GM12878 (cell line): ENCODE data around the gene KLHDC9. TPM values are rescaled to one million over a fixed set of nuclear protein-coding genes. Genes with fewer than 3 reads are reported as not detected.

Experiments
- ATAC-seq: fragments of 200-7000 bp; cut with Tn5 transposase; 3 replicates; pipeline ENCODE4 v1.9.1; 2020; ENCODE audit warnings: mild to moderate bottlenecking, moderate library complexity
- BruUV-seq: library from RNA; stranded (reverse); fragments of 400-500 nt; replicated peaks from 2 replicates; lab custom pipeline; 2021; lab: Mats Ljungman, UMichigan
- CTCF ChIA-PET: fragments of 300-600 bp; sonication (Branson Sonifier 250); formaldehyde crosslinking; extraction: SDS; loops from one replicate; lab custom pipeline; 2021; ENCODE audit warnings: inconsistent platforms; lab: Yijun Ruan, JAX
- POLR2A ChIA-PET: fragments of 350-600 bp; formaldehyde crosslinking; extraction: SDS; loops from one replicate; lab custom pipeline; 2021; ENCODE audit warnings: inconsistent platforms; lab: Charles Lee
- RAD21 ChIA-PET: fragments of 300-600 bp; sonication (Branson Sonifier 250); formaldehyde crosslinking; loops from one replicate; lab custom pipeline; 2023; ENCODE audit warnings: antibody characterized with exemption; ENCODE audit not compliant: unreplicated experiment; lab: Charles Lee
- SMC1A ChIA-PET: fragments of 300-600 bp; sonication (Branson Sonifier 250); formaldehyde crosslinking; loops from one replicate; lab custom pipeline; 2023; ENCODE audit not compliant: unreplicated experiment, uncharacterized antibody; lab: Charles Lee
- DNase-seq: peaks from one replicate; pipeline ENCODE4 v3.0.0-alpha.2; 2011; ENCODE audit warnings: low read depth, low spot score
- FAIRE-seq: peaks from 3 replicates; lab custom pipeline; 2011; peaks lifted over from hg19 to GRCh38; lab: Jason Lieb, UNC
- H2AFZ ChIP-seq: 2 replicates; pipeline ENCODE4 v1.6.0; 2011; ENCODE audit warnings: low read depth, low read length, control low read depth; ENCODE audit not compliant: control insufficient read depth
- H3K27ac ChIP-seq: 2 replicates; pipeline ENCODE4 v1.5.1; 2011; ENCODE audit warnings: control low read depth; ENCODE audit not compliant: control insufficient read depth, insufficient read depth
- H3K27me3 ChIP-seq, 2 experiments: replicated peaks in 1 of 2; 2 replicates each; pipeline versions ENCODE4 v1.6.0 to v1.6.1; 2011; ENCODE audit warnings: low read length in 1 of 2; ENCODE audit not compliant: control insufficient read depth in 2 of 2, insufficient read depth in 2 of 2
- H3K36me3 ChIP-seq, 2 experiments: 2 replicates each; pipeline ENCODE4 v1.5.1; 2011; ENCODE audit warnings: low read length in 1 of 2; ENCODE audit not compliant: control insufficient read depth in 2 of 2, insufficient read depth in 2 of 2
- H3K4me1 ChIP-seq: 2 replicates; pipeline ENCODE4 v1.6.1; 2011; ENCODE audit warnings: mild to moderate bottlenecking, low read length, moderate library complexity, mixed read lengths; ENCODE audit not compliant: control insufficient read depth, insufficient read depth
- H3K4me2 ChIP-seq: 2 replicates; pipeline ENCODE4 v1.6.0; 2011; ENCODE audit warnings: control low read depth; ENCODE audit not compliant: control insufficient read depth, insufficient read depth
- H3K4me3 ChIP-seq: fragments of 200-600 bp; sonication (generic); 2 replicates; pipeline ENCODE4 v1.5.1; 2016
- H3K79me2 ChIP-seq: 2 replicates; pipeline ENCODE4 v1.6.0; 2011; ENCODE audit warnings: low read length; ENCODE audit not compliant: control insufficient read depth, insufficient read depth
- H3K9ac ChIP-seq: 2 replicates; pipeline ENCODE4 v1.8.0; 2011; ENCODE audit warnings: low read length, control low read depth, mixed read lengths; ENCODE audit not compliant: control insufficient read depth, insufficient read depth
- H3K9me3 ChIP-seq: replicated peaks from 3 replicates; pipeline ENCODE4 v1.5.1; 2011; ENCODE audit warnings: mild to moderate bottlenecking, low read length; ENCODE audit not compliant: control insufficient read depth, insufficient read depth
- H4K20me1 ChIP-seq: 2 replicates; pipeline ENCODE4 v1.6.0; 2011; ENCODE audit not compliant: control insufficient read depth, insufficient read depth
- ATF3 ChIP-seq: IDR thresholded peaks from 2 replicates; pipeline ENCODE4 v1.6.1; 2011; ENCODE audit warnings: low read depth, mild to moderate bottlenecking, low read length, moderate library complexity, borderline replicate concordance; ENCODE audit errors: extremely low read depth
- BCLAF1 ChIP-seq: fragments of 450-650 bp; IDR thresholded peaks from 2 replicates; pipeline ENCODE4 v1.6.1; 2017; ENCODE audit warnings: antibody characterized with exemption, mild to moderate bottlenecking, moderate library complexity
- CREB1 ChIP-seq: IDR thresholded peaks from 2 replicates; pipeline ENCODE4 v1.6.1; 2012; ENCODE audit warnings: low read depth, mild to moderate bottlenecking, inconsistent platforms
- CREM ChIP-seq: IDR thresholded peaks from 2 replicates; pipeline ENCODE4 v1.6.1; 2014; ENCODE audit warnings: antibody characterized with exemption, low read depth
- E2F4 ChIP-seq: IDR thresholded peaks from 2 replicates; pipeline ENCODE4 v1.6.1; 2012; ENCODE audit warnings: low read depth, low read length, improper control_type of control experiment
- EZH2 ChIP-seq: IDR thresholded peaks from 2 replicates; pipeline ENCODE4 v1.6.1; 2012; ENCODE audit warnings: low read depth, mild to moderate bottlenecking, control low read depth, inconsistent platforms, low read length, borderline replicate concordance; ENCODE audit not compliant: control insufficient read depth
- GABPA ChIP-seq: IDR thresholded peaks from 2 replicates; pipeline ENCODE4 v1.6.1; 2014; ENCODE audit warnings: antibody characterized with exemption, low read depth, mild to moderate bottlenecking, inconsistent platforms
- KLF5 ChIP-seq: fragments of 450-650 bp; IDR thresholded peaks from 2 replicates; pipeline ENCODE4 v1.6.1; 2014; ENCODE audit warnings: mild to moderate bottlenecking; ENCODE audit not compliant: partially characterized antibody
- MEF2A ChIP-seq: IDR thresholded peaks from 2 replicates; pipeline ENCODE4 v1.6.1; 2011; ENCODE audit warnings: low read depth, mild to moderate bottlenecking, low read length, moderate library complexity; ENCODE audit not compliant: insufficient read depth
- NR2F1 ChIP-seq: fragments of 450-650 bp; conservative IDR thresholded peaks from 2 replicates; pipeline ENCODE4 v1.6.1; 2017; ENCODE audit warnings: mild to moderate bottlenecking
- RAD21 ChIP-seq: IDR thresholded peaks from 2 replicates; pipeline ENCODE4 v1.6.1; 2011; ENCODE audit warnings: mild to moderate bottlenecking, low read depth, low read length, moderate library complexity; ENCODE audit not compliant: insufficient read depth
- RAD51 ChIP-seq: fragments of 450-650 bp; IDR thresholded peaks from 2 replicates; pipeline ENCODE4 v1.6.1; 2016; ENCODE audit warnings: moderate library complexity, mild to moderate bottlenecking, inconsistent platforms
- RBBP5 ChIP-seq: fragments of 200-600 bp; sonication (generic); conservative IDR thresholded peaks from 2 replicates; pipeline ENCODE4 v1.6.1; 2016
- SP1 ChIP-seq: IDR thresholded peaks from one replicate; pipeline ENCODE4 v1.6.1; 2011; ENCODE audit warnings: low read depth, low read length
- SUPT20H ChIP-seq: IDR thresholded peaks from 2 replicates; pipeline ENCODE4 v1.6.1; 2011; ENCODE audit warnings: low read depth, mild to moderate bottlenecking, low read length, moderate library complexity, borderline replicate concordance; ENCODE audit not compliant: control insufficient read depth
- ZNF217 ChIP-seq: fragments of 450-650 bp; IDR thresholded peaks from 2 replicates; pipeline ENCODE4 v1.6.1; 2017; ENCODE audit warnings: antibody characterized with exemption, mild to moderate bottlenecking
- ZNF384 ChIP-seq: IDR thresholded peaks from 2 replicates; pipeline ENCODE4 v1.6.1; 2012; ENCODE audit warnings: low read depth, mild to moderate bottlenecking, low read length, improper control_type of control experiment, borderline replicate concordance
- WGBS: methylation state at CpG from one replicate; pipeline ENCODE4 v1.1.6; 2016; ENCODE audit warnings: low lambda C conversion rate; ENCODE audit not compliant: insufficient replicate concordance, insufficient coverage; ENCODE audit errors: missing lambda C conversion rate; 5-methylcytosine and 5-hydroxymethylcytosine counted together
- in situ Hi-C: fragments of 300-500 bp; cut with MboI; formaldehyde crosslinking; loops from 9 replicates; pipeline ENCODE4 v1.14.3; 2018; ENCODE audit warnings: mixed read lengths
- intact Hi-C: fragments of 100-400 bp; cut with micrococcal nuclease; formaldehyde crosslinking; loops from one replicate; pipeline ENCODE4 v1.14.2; 2022; ENCODE audit not compliant: unreplicated experiment
- polyA plus RNA-seq, 11 experiments: library from polyadenylated mRNA; depleted of rRNA in 4 of 11; unstranded in 6 of 11; stranded (reverse) in 5 of 11; fragments of >200 nt; fragmentation: Nextera tagmentation in 4 of 11; fragmentation: Illumina TruSeq in 1 of 11; extraction: Ambion mirVana in 4 of 11; extraction: Trizol in 1 of 11; gene quantifications; 1 replicate in 1 of 11; 2 replicates in 10 of 11; pipeline versions ENCODE4 v1.2.1 to v1.2.3, GENCODE V29; 2011 to 2016; ENCODE audit warnings: inconsistent platforms in 2 of 11, missing spikeins in 2 of 11, low read depth in 1 of 11
- total RNA-seq, 4 experiments: library from RNA; depleted of rRNA in 3 of 4; stranded (reverse); fragments of >200 nt in 3 of 4; fragmentation: Illumina TruSeq in 1 of 4; extraction: Trizol in 1 of 4; gene quantifications; 2 replicates each; pipeline versions ENCODE4 v1.2.1 to v1.2.3, GENCODE V29; 2013 to 2021

Gene KLHDC9
- total and polyA plus RNA-seq, 10 of the 15 experiments (the other 5 are each of a cell fraction or from before 2014, with no cell fraction given), result 0.66 to 4.9 (median 2.6) TPM

GRCh38 chr1:161073474-161074121 is 24.6 kb upstream of the KLHDC9 start:
- Histone ChIP-seq H3K9me3 (no peaks in the 10 kb centered on the region), H2AFZ (no peak overlapping the region), H3K27me3 (no peaks in the 10 kb centered on the region), H3K27ac (no peak overlapping the region), H3K9ac (no peak overlapping the region), H3K4me1 (peaks cover 11% of the 10 kb centered on the region), H3K4me3 (no peak overlapping the region), H4K20me1 (no peaks in the 10 kb centered on the region), H3K36me3 (no peaks in the 10 kb centered on the region), H3K4me2 (no peak overlapping the region; the same call in 1 of the 2 replicates), H3K79me2 (peaks cover 13% of the 10 kb centered on the region)
- ChIA-PET CTCF (interaction anchor here (0.7 to 4.8 kb wide), 6 partner anchors 19 to 559 kb away, joined by 3 to 52 read pairs (median 3); no protein-coding TSS in a partner anchor), POLR2A (interaction anchor here (0.6 kb wide), 1 partner anchor 197 kb away, joined by 3 read pairs; no protein-coding TSS in a partner anchor), SMC1A (interaction anchor here (0.8 to 1.3 kb wide), 2 partner anchors 21 to 76 kb away, joined by 5 read pairs; no protein-coding TSS in a partner anchor), RAD21 (interaction anchor here (1.3 to 6.4 kb wide), 2 partner anchors 22 to 29 kb away, joined by 3 to 90 read pairs; partner anchors contain the start of gene KLHDC9)
- FAIRE-seq (no peak), DNase-seq (no peak), ATAC-seq (no peak)
- BruUV-seq, result no TSS peak
- in situ Hi-C loops, result no loop called here
- 60% methylated on average over 7 of the region's 7 CpGs for WGBS
- TF ChIP-seq RAD51 (no peak), NR2F1 (no peak), SP1 (no peak), CREB1 (no peak), KLF5 (no peak), E2F4 (no peak), RBBP5 (no peak), ZNF384 (no peak), GABPA (no peak), ZNF217 (no peak), EZH2 (no peak), BCLAF1 (no peak), SUPT20H (no peak), MEF2A (no peak), ATF3 (no peak), CREM (no peak), RAD21 (no peak)
- intact Hi-C loops, result no loop called here
